ENCODE measurements around the gene TTC27.
A peak's percentile ranks its signal among the peaks of the same experiment; 100 is the strongest.
"Not testable (repeated sequence)": the region's sequence is repeated elsewhere in the genome, so short reads cannot be mapped to it uniquely, and the experiment has no call there.

TTC27 gene

GRCh38 chr2:32627814-32628579 is at the start of gene TTC27:
Gene TTC27 (plus strand): TSS chr2:32628050. CDS start chr2:32628293, 243 bp downstream.
- peak; percentile 99 for DNase-seq

- no peak for DNase-seq
Measured at GRCh38 chr2:32591669-32592463, 36.0 kb upstream of the TTC27 start.

- DNase-seq: no peak
Measured at GRCh38 chr2:32594573-32594972, 33.3 kb upstream of the TTC27 start.

GRCh38 chr2:32611366-32611765 is 16.5 kb upstream of the TTC27 start:
- no peak for DNase-seq

GRCh38 chr2:32611771-32612170 is 16.1 kb upstream of the TTC27 start:
- no peak for DNase-seq

GRCh38 chr2:32614084-32614483 is 13.8 kb upstream of the TTC27 start:
- no peak for DNase-seq

- DNase-seq: no peak
Measured at GRCh38 chr2:32617599-32618189, 10.2 kb upstream of the TTC27 start.

GRCh38 chr2:32622570-32623310 is 5.1 kb upstream of the TTC27 start:
- DNase-seq: no peak

GRCh38 chr2:32623311-32623706 is 4.5 kb upstream of the TTC27 start:
- DNase-seq: no peak

- no peak for DNase-seq
Measured at GRCh38 chr2:32624812-32625211, 3.0 kb upstream of the TTC27 start.

- DNase-seq: no peak
Measured at GRCh38 chr2:32626639-32627221, 1.1 kb upstream of the TTC27 start.

- DNase-seq: no peak
Measured at GRCh38 chr2:32627441-32627813, 423 bp upstream of the TTC27 start.

- no peak for DNase-seq
Measured at GRCh38 chr2:32632089-32632488, 4.2 kb downstream of the TTC27 start.

- no peak for DNase-seq
Measured at GRCh38 chr2:32633040-32633439, 5.2 kb downstream of the TTC27 start.

- not testable (repeated sequence) for DNase-seq
Measured at GRCh38 chr2:32638548-32638947, 10.7 kb downstream of the TTC27 start.

GRCh38 chr2:32641180-32641579 is 13.3 kb downstream of the TTC27 start:
- DNase-seq: no peak

GRCh38 chr2:32647180-32647651 is 19.4 kb downstream of the TTC27 start:
- DNase-seq: no peak

GRCh38 chr2:32652555-32653209 is 24.8 kb downstream of the TTC27 start:
- no peak for DNase-seq

- no peak for DNase-seq
Measured at GRCh38 chr2:32656069-32656468, 28.2 kb downstream of the TTC27 start.

- no peak for DNase-seq
Measured at GRCh38 chr2:32663864-32664263, 36.0 kb downstream of the TTC27 start.

- DNase-seq: no peak
Measured at GRCh38 chr2:32666704-32667103, 38.9 kb downstream of the TTC27 start.

GRCh38 chr2:32668254-32668653 is 40.4 kb downstream of the TTC27 start:
- DNase-seq: no peak
